Cerebellar nuclear complex (tissue), 1 donor: ENCODE data around the gene AP1S1.
"Not testable (repeated sequence)": the region's sequence is repeated elsewhere in the genome, so short reads cannot be mapped to it uniquely, and the experiment has no call there.

Source experiments
- DNase-seq, 2 experiments: peaks; one replicate each; lab custom pipeline; 2025; lab: John Stamatoyannopoulos, UW

AP1S1 gene

GRCh38 chr7:101201695-101202602 lies 47.7 kb downstream of the AP1S1 start:
- DNase-seq = no peak

GRCh38 chr7:101202603-101202918 lies 48.3 kb downstream of the AP1S1 start:
- DNase-seq = no peak

- not testable (repeated sequence) for DNase-seq
These were observed 49.8 kb downstream of the AP1S1 start for GRCh38 chr7:101203740-101204738.

- DNase-seq = no peak
These were observed 51.8 kb downstream of the AP1S1 start for GRCh38 chr7:101205901-101206664.

- no peak for DNase-seq
These were observed 52.4 kb downstream of the AP1S1 start for GRCh38 chr7:101206665-101207042.

GRCh38 chr7:101207459-101207858 lies 53.2 kb downstream of the AP1S1 start:
- DNase-seq = no peak

GRCh38 chr7:101208794-101209193 lies 54.5 kb downstream of the AP1S1 start:
- DNase-seq = no peak

- DNase-seq = no peak
These were observed 55.9 kb downstream of the AP1S1 start for GRCh38 chr7:101210143-101210542.
